T-helper 9 cell (primary cell): ENCODE results near the gene MAP4K4.
"Not testable (repeated sequence)": the region's sequence is repeated elsewhere in the genome, so short reads cannot be mapped to it uniquely, and the experiment has no call there.

Experiments
- DNase-seq: peaks from one replicate; pipeline ENCODE4 v3.0.0-alpha.2; 2020

The MAP4K4 gene

GRCh38 chr2:101883860-101884259 is 186.4 kb downstream of the MAP4K4 start:
- no peak for DNase-seq

DNA sequence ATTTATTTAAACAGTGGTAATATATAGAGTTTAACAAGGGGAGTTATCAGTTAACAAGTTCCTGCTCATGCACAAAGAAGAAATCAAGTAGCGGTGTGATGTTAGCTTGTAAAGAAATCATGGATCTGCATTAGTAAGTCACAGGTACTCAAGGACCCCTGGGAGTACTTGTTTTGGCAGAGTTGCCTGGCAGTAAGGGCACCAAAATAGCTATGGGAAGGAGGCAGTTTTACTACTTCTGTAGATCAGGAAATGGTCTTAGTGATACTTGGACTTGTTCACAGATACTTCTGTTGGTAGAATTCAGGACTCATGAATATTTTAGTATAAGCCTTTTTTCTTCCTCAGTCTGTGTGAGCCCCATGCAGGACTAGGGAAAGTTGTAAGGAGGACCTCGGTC is 186.9 kb downstream of the MAP4K4 start:
- DNase-seq, result no peak

GRCh38 chr2:101887328-101887727 is 189.8 kb downstream of the MAP4K4 start:
- DNase-seq, result no peak

DNA sequence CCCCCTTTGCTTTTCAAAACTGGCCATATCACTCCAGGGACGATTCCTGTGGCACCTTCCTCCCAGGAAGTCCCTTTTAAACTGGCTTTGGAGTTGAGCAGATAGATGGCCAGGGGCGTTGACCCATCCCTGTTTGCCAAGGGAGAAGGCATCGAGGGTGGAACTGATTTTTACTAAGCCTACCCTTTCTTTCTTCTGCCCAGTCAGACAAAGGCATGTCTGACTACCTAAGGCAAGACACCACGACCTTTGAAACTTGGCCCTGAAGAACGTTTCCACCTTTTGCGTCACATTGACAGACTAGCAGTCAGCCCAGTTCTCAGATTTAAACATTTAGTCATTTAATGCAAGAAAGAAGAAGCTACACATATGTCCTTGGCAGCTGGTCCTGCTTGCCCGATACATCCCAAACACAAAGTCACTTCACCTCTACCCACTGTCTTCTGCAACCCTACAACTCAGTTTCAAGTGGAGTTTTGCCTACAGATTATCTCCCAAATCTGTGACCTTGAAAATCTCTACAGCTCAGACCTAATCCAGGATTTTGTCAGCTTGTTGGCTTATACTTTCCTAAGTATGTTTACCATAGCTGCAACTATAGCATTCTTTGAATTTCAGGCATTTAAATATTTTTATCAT is 192.1 kb downstream of the MAP4K4 start:
- no peak for DNase-seq

DNA sequence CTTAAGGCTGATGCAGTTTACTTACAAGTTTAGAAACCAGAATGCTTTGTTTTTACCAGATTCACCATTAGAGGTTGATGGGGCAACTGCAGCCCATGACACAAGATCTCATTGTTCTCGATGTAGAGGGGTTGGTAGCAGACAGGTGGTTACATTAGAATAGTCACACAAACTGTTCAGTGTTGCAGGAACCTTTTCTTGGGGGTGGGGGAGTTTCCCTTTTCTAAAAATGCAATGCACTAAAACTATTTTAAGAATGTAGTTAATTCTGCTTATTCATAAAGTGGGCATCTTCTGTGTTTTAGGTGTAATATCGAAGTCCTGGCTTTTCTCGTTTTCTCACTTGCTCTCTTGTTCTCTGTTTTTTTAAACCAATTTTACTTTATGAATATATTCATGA is 194.9 kb downstream of the MAP4K4 start:
- DNase-seq, result no peak

DNA sequence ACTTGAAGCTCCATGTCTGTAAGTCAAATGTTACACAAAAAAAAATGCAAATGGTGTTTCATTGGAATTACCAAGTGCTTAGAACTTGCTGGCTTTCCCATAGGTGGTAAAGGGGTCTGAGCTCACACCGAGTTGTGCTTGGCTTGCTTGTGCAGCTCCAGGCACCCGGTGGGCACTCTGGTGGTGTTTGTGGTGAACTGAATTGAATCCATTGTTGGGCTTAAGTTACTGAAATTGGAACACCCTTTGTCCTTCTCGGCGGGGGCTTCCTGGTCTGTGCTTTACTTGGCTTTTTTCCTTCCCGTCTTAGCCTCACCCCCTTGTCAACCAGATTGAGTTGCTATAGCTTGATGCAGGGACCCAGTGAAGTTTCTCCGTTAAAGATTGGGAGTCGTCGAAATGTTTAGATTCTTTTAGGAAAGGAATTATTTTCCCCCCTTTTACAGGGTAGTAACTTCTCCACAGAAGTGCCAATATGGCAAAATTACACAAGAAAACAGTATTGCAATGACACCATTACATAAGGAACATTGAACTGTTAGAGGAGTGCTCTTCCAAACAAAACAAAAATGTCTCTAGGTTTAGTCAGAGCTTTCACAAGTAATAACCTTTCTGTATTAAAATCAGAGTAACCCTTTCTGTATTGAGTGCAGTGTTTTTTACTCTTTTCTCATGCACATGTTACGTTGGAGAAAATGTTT is 196.3 kb downstream of the MAP4K4 start:
- no peak for DNase-seq

- no peak for DNase-seq
Measured at GRCh38 chr2:101895039-101895438, 197.5 kb downstream of the MAP4K4 start.

- no peak for DNase-seq
Measured at GRCh38 chr2:101895819-101896322, 198.4 kb downstream of the MAP4K4 start.

DNA sequence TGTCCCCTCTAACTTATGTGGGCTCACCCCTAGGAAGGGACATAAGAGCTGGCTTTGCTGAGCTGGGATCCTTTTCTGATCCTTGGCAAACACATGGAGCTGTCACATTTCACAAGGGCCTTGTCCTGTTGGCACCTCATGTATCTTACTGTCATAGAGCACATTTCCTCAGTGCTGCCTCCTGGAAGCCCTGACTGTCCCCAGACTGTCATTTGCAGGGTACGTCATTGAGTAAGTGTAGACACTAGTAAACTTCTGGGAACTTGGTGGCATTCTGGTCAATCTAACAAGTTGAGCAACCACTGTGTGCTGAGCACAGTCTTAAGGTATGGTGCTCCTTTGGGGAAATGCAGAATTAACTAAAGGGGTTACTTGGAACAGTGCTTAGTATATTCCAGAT is 199.8 kb downstream of the MAP4K4 start:
- no peak for DNase-seq

DNA sequence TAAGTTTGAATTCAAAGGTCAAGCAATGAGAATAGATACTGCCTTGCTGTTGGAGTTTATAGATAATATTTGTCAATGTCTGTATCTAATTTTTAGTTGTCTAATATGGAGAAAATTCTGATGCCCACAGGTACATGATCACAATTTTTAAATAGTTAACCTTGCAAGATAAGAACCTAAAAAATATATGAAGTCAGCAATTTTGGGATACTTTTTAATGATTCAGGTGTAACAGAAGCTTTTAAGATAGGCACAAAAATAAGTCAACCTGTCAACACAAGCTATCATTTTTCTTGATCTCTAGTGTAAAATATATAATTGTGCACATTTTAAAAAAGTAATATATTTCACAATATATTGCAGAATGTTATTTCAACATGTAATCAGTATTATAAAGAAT is 201.8 kb downstream of the MAP4K4 start:
- DNase-seq, result no peak

DNA sequence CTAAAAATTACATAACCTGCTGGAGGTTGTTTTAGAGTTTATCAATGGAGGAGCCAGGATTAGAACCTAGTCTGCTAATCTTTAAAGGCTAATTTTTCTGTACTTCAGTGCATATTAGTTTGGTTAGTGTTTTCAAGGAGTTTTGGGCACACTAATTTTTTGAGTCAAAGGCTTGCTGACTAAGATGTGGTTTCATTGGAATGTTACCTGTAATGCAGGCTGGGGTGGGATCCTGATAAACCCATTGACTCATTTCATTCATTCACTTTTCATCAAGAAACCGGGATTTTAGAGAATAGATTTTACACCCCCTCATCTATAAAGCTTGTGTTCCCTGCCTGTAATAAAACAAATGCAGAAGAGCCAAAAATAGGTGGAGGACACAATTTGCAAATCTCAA is 202.4 kb downstream of the MAP4K4 start:
- no peak for DNase-seq

DNA sequence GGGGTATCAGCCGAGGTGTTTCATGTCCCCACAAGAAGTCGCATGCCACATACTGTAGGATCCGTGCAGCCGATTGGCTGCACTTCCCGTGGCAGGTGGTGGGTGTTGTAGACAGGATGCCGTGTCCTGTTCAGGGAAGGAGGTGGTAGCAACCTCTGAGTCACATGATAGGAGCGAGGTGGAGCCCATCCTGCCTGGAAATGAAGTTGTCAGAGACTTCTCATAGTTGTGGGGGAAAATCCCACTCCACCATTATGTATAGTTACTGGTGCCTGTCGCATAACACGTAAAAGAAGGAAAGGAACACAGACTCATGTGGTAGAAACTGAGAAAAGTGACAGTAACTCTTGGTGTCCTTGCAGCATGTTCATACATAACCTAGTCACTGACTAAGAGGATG is 202.9 kb downstream of the MAP4K4 start:
- no peak for DNase-seq

- no peak for DNase-seq
Measured at GRCh38 chr2:101901241-101901640, 203.7 kb downstream of the MAP4K4 start.

DNA sequence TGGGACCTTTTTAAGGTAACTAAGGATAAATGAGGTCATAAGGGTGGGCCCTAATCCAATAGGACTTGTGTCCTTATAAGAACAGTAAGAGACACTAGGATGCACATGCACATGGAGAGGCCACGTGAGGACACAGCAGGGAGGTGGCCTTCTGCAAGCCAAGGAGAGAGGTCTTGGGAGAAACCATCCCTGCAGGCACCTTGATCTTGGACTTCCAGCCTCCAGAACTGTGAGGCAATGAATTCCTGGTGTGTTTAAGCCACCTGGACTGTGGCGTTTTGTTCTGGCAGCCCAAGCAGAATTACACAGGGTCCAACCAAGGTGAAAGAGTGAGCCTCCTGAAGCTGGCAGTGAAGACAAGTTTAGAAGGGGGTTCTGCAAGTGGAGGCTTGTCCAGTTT is 204.7 kb downstream of the MAP4K4 start:
- no peak for DNase-seq

DNA sequence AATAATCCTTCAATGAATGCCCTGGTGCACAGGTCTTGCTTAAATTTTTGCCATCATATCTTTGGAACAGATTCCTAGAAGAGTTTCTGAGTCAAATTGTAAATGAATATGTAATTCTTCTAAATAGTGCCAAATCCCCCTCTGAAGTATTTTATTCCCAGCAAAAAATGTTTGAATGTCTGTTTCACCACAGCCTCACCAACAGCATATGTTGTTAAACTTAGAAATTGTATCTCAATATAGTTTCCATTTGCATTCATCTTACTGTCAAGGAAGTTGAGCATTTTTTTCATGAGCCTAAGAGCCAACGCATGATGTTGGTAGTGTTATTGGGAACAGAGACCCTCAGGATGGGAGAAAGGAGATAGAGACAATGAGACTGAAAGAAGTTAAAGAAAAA is 207.4 kb downstream of the MAP4K4 start:
- no peak for DNase-seq

- DNase-seq, result no peak
Measured at GRCh38 chr2:101905746-101906336, 208.3 kb downstream of the MAP4K4 start.

GRCh38 chr2:101909760-101910159 is 212.3 kb downstream of the MAP4K4 start:
- DNase-seq, result no peak

DNA sequence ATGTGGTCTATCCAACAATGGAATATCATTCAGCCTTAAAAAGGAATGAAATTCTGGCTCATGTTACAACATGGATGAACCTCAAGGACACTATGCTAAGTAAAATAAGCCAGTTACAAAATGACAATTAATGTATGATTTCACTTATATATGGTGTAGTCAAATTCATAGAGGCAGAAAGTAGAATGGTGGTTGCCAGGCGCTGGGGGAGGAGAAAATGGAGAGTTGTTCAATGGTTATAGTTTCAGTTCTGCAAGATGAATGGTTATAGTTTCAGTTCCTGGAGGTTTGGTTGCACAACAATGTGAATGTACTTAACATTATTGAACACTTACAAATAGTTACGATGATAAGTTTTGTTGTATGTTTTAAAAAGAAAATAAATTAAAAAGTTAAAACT is 215.0 kb downstream of the MAP4K4 start:
- no peak for DNase-seq

GRCh38 chr2:101921319-101921952 is 223.9 kb downstream of the MAP4K4 start:
- no peak for DNase-seq

GRCh38 chr2:101921953-101922325 is 224.4 kb downstream of the MAP4K4 start:
- no peak for DNase-seq

DNA sequence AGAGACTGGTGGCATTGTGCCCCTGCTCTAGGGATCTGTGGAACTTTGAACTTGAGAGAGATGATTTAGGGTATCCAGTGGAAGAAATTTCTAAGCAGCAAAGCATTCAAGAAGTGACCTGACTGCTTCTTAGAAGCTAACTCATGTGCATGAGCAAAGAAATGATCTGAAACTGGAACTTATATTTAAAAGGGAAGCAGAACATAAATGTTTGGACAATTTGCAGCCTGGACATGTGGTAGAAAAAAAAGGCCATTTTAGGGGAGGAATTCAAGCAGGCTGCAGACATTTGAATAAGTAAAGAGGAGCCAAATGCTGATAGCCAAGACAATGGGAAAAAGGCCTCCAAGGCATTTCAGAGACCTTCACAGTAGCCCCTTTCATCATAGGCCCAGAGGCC is 226.8 kb downstream of the MAP4K4 start:
- not testable (repeated sequence) for DNase-seq

- no peak for DNase-seq
Measured at GRCh38 chr2:101930019-101930418, 232.5 kb downstream of the MAP4K4 start.

GRCh38 chr2:101930847-101931246 is 233.3 kb downstream of the MAP4K4 start:
- DNase-seq, result no peak

DNA sequence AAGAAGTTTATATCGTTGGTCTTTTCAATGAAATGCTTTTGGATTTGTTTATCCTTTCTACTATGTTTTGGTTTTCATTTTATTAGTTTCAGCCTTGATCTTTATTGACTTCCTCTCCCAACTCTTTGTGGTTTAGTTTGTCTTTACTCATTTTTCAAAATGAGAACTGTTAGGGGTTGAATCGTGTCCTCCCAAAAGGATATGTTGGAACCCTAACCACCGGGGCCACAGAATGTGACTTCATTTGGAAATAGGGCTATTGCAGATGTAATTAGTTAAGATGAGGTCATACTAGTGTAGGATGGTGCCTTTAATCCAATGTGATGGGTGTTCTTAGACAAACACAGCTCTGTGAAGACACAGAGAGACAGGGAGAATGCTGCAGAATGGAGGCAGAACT is 233.9 kb downstream of the MAP4K4 start:
- DNase-seq, result no peak
